ENCODE results near the gene PHC2.

Gene PHC2

DNA sequence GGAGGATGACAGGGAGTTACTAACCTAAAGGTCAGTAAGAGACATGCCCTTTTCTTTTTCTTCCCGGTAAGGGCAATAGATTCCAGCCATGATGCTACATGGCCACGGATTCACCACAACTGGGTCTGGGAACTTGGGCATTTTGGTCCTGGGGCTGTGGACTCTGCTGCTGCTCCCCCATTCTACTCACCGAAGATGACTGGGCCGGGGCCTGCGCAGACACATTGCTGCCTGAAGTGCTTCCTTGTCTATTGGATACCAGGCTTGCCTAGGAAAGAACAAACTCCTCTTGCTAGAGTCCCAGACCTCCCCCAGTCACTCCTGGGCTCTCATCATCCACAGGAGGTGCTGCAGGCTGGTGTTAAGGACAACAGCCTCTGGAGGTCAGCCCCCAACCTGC, 60.1 kb downstream of the PHC2 start:
- H3K9me3 Mint-ChIP-seq, result no peaks in the 10 kb centered on the region
- no peak overlapping the region for H3K4me3 Mint-ChIP-seq
- no peak overlapping the region for H3K27ac Mint-ChIP-seq
- CTCF ChIA-PET, result interaction anchor here (0.6 to 7.5 kb wide), 4 partner anchors 52 to 100 kb away, joined by 3 to 101 read pairs (median 3); no protein-coding TSS in a partner anchor
- no peaks in the 10 kb centered on the region for H3K36me3 Mint-ChIP-seq
- DNase-seq, result no peak
- peaks cover 42% of the 10 kb centered on the region for H3K27me3 Mint-ChIP-seq
- H3K4me1 Mint-ChIP-seq, result no peaks in the 10 kb centered on the region

DNA sequence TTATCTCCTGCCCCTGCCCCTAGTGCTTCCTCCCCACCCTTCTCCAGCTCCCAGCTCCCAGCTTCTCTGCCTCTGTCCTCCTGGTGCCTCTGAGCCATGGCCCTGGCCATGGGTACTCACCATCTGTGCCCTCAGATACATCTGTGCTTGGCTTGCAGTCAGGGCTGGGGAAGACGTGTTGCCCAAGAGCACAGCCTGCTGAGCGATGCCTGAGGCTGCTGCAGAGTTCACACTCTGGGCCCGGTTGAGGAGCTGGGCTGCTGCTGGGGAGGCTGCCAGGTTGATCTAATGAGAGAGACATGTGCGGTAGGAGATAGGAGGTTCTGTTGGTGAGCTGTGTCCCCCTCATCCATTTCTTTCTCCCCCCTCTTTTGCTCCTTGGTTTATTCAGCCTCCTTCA, 60.6 kb downstream of the PHC2 start:
- Mint-ChIP-seq H3K36me3 (no peaks in the 10 kb centered on the region), H3K4me3 (no peak overlapping the region), H3K27me3 (peaks cover 42% of the 10 kb centered on the region), H3K4me1 (no peaks in the 10 kb centered on the region), H3K27ac (no peak overlapping the region), H3K9me3 (no peaks in the 10 kb centered on the region)
- no peak for DNase-seq
- CTCF ChIA-PET, result interaction anchor here (0.6 to 7.5 kb wide), 7 partner anchors 52 to 445 kb away, joined by 3 to 101 read pairs (median 3); no protein-coding TSS in a partner anchor

DNA sequence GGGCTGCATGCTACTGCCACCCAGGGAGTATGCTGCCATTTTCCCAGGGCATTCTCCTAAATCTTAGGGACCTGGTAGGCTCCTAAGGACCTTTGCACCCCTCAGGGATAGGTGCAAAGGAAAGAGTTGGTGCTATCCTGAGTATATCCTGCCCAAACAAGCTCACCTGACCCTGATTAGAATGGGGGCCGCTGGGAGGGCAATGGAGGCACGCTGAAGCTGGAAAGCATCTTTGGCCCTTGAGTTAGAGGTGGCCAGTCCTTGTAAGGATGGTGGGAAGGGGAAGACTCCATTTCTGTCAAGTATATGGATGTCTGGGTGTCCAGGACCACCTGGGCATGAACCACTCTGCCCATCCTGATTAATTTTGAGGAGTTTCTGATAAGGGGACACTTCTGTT, 61.1 kb downstream of the PHC2 start:
- H3K36me3 Mint-ChIP-seq, result no peaks in the 10 kb centered on the region
- no peaks in the 10 kb centered on the region for H3K9me3 Mint-ChIP-seq
- H3K4me3 Mint-ChIP-seq, result no peak overlapping the region
- no peaks in the 10 kb centered on the region for H3K4me1 Mint-ChIP-seq
- CTCF ChIA-PET, result interaction anchor here (0.6 to 7.5 kb wide), 7 partner anchors 53 to 444 kb away, joined by 3 to 101 read pairs (median 3); no protein-coding TSS in a partner anchor
- DNase-seq, result no peak
- H3K27ac Mint-ChIP-seq, result no peak overlapping the region
- peaks cover 42% of the 10 kb centered on the region for H3K27me3 Mint-ChIP-seq

DNA sequence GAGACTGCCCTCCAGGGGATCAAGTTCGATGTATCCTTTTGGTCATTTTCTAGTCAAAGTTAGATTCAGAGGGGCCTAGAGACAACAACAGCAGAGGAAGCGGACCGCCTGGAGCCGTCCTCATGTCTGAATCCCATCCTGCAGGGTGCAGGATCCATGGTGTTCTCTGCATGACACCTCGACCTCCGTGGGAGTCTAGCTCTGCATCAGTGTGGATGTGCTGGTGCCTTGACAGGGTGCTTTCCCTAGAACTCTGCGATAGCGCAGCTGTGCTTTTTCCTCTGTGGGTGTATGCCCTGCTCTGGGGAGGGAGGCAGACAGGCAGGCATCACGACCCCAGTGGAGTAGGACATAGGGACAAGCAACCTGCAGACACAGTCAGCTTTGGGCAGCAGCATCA, 61.8 kb downstream of the PHC2 start:
- Mint-ChIP-seq H3K27ac (no peak overlapping the region), H3K4me3 (no peak overlapping the region), H3K4me1 (no peaks in the 10 kb centered on the region), H3K27me3 (peaks cover 42% of the 10 kb centered on the region), H3K36me3 (no peaks in the 10 kb centered on the region), H3K9me3 (no peaks in the 10 kb centered on the region)
- CTCF ChIA-PET, result interaction anchor here (1.0 to 7.5 kb wide), 5 partner anchors 73 to 103 kb away, joined by 3 to 101 read pairs (median 5); no protein-coding TSS in a partner anchor
- no peak for DNase-seq

DNA sequence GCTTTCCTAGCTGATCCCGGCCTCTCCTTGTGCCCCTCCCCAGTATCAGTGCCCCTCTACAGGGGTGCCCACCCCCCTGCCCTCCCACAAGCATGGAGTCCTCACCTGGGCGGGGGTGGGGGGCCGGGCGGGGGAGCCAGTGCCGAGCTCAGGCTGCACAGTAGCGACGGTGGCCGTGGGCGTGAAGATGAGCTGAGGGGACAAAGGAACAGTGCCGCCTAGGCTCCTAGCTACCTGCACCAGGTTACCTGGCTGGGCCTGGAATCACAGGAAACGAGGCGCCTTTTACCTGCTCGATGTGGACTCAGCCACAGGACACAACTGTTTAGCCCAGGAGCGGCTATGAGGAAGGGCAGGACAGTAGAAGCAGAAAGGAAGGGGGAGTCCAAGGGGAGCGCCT, 62.5 kb downstream of the PHC2 start:
- Mint-ChIP-seq H3K27ac (no peak overlapping the region), H3K27me3 (peaks cover 38% of the 10 kb centered on the region), H3K9me3 (no peaks in the 10 kb centered on the region), H3K36me3 (no peaks in the 10 kb centered on the region), H3K4me1 (no peaks in the 10 kb centered on the region), H3K4me3 (no peak overlapping the region)
- DNase-seq, result no peak
- CTCF ChIA-PET, result interaction anchor here (0.6 to 7.5 kb wide), 8 partner anchors 8 to 275 kb away, joined by 3 to 101 read pairs (median 3); no protein-coding TSS in a partner anchor

DNA sequence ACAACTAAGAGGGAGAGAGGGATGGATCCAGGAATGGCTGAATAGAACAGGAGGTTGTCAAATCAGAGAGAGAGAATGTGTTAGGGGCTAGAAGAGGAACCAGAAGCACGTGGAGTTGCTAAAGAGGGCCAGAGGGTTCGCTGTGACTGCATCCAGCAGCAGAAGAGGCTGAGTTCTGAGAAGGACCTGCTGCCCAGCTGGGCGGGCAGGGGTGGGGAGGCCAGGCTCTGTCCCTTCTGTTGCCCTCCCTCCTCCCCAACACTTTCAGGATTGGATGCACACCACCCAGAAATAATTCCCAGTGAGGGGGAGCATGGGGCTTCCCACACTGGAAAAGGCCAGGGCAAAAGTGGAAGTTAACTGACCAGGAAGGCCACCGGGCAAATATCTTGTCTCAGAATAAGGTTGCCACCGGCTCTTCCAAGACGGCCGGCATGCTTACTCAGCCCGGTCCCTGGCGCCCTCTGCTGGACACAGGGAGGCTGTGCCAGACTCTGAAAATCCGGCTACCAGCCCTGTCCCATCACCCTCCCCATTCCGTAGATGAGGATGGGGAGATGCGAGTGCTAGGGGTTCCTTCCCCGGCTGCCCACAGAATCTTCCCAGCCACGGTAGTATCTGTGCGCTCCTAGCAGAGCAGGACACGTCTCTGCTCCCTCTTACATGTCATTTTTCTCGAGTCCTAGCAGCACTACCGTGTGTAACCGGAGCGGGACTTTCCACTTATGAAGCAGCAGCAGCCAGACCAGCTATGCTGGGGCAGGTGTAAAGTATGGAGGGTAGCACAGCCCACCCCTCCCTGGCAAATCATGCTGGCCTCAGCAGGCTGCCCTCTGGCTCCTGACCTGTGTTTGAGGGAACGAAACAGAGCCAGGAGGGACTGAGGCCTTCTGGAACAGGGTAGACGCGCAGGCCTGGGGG, 63.1 kb downstream of the PHC2 start:
- H3K27me3 Mint-ChIP-seq, result peaks cover 34% of the 10 kb centered on the region
- no peak overlapping the region for H3K4me3 Mint-ChIP-seq
- H3K9me3 Mint-ChIP-seq, result no peaks in the 10 kb centered on the region
- H3K36me3 Mint-ChIP-seq, result no peaks in the 10 kb centered on the region
- DNase-seq, result peak; percentile 90
- no peak overlapping the region for H3K27ac Mint-ChIP-seq
- CTCF ChIA-PET, result interaction anchor here (0.6 to 7.5 kb wide), 8 partner anchors 7 to 275 kb away, joined by 3 to 101 read pairs (median 3); no protein-coding TSS in a partner anchor
- no peaks in the 10 kb centered on the region for H3K4me1 Mint-ChIP-seq

DNA sequence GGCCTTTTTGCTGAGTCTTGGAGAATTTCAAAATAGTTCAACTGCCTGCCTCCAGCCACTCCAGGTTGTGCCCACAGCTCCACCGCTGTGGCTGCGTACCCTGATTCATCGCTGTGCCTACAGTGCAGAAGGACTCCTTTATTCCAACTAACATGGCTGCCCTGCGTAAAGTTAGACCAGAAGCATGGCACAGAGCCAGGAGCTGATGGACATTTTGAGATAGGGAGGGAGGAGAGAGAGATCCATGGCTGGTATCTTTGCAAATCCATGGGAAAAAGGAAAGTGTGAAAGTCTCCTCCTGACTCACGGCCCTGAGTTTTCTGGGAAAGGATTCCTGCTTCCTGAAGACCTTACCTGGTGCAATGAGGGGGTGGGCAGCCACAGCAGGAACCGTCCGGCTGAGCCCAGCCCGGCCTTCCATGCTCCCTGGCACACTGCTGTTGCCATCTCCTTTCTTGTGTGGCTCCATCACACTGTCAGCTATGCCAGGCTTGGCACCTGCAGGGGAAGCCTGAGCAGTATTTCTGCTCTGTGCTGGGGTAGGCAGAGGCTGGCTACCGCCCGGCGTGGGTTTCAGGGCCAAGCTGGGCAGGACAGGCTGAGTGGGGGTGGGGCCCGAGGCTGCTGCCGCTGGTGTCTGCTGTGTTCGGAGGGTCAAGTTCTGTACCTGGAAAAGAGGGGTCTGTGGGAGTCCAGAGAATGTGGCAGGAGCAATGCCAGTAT, 64.0 kb downstream of the PHC2 start:
- no peaks in the 10 kb centered on the region for H3K36me3 Mint-ChIP-seq
- H3K4me1 Mint-ChIP-seq, result no peaks in the 10 kb centered on the region
- peaks cover 26% of the 10 kb centered on the region for H3K27me3 Mint-ChIP-seq
- H3K9me3 Mint-ChIP-seq, result no peaks in the 10 kb centered on the region
- H3K27ac Mint-ChIP-seq, result no peak overlapping the region
- CTCF ChIA-PET, result interaction anchor here (0.9 to 7.5 kb wide), 5 partner anchors 13 to 229 kb away, joined by 3 to 101 read pairs (median 3); no protein-coding TSS in a partner anchor
- no peak overlapping the region for H3K4me3 Mint-ChIP-seq
- no peak for DNase-seq

DNA sequence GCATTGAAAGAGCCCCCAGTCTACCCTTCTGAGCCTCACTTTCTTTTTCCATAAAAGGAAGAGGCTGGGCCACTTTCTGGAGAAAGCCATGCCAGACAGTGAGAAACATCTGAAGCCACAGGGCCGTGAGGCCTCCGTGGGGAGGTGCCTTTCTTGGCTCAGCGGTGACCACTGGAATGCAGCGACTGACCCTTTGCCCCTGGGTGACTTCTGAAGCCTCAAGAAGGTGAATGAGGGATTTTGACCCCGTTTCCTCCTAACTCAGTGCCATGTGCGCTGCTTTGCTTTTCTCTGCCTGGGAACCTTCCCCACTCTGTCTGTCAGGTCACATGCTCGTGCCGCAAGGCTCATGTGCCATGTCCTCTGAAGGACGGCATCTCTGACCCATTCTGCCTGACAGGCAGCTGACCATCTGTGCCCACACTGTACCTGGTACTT, 65.3 kb downstream of the PHC2 start:
- no peak for DNase-seq
- no peaks in the 10 kb centered on the region for H3K36me3 Mint-ChIP-seq
- H3K4me3 Mint-ChIP-seq, result no peak overlapping the region
- no peaks in the 10 kb centered on the region for H3K9me3 Mint-ChIP-seq
- CTCF ChIA-PET, result interaction anchor here (7.5 kb wide), 1 partner anchor 70 kb away, joined by 101 read pairs; no protein-coding TSS in a partner anchor
- H3K27me3 Mint-ChIP-seq, result peaks cover 20% of the 10 kb centered on the region
- peaks cover 8% of the 10 kb centered on the region for H3K4me1 Mint-ChIP-seq
- no peak overlapping the region for H3K27ac Mint-ChIP-seq

DNA sequence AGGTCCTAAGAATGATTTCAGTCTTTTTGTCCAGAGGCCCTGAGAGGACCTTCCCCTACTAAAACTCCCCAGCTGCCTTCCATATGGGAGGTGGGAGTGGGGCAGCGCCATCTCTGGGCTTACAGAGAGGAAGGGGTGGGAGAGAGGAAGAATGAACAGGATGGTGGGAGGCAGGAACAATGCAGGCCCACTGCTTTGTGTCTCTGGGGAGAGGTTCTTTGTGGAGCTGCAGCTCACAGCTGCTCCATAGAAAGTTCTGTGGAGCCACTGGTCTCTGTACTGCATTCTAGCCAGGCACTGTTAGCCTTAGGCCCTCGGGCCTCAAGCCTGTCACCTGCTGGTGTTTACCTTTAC, 66.4 kb downstream of the PHC2 start:
- Mint-ChIP-seq H3K27me3 (peaks cover 20% of the 10 kb centered on the region), H3K4me3 (no peak overlapping the region), H3K36me3 (no peaks in the 10 kb centered on the region), H3K9me3 (no peaks in the 10 kb centered on the region), H3K27ac (peak overlapping the region; percentile 6), H3K4me1 (peaks cover 8% of the 10 kb centered on the region)
- no peak for DNase-seq
- CTCF ChIA-PET, result interaction anchor here (0.9 to 7.5 kb wide), 2 partner anchors 69 to 107 kb away, joined by 3 to 101 read pairs; no protein-coding TSS in a partner anchor

DNA sequence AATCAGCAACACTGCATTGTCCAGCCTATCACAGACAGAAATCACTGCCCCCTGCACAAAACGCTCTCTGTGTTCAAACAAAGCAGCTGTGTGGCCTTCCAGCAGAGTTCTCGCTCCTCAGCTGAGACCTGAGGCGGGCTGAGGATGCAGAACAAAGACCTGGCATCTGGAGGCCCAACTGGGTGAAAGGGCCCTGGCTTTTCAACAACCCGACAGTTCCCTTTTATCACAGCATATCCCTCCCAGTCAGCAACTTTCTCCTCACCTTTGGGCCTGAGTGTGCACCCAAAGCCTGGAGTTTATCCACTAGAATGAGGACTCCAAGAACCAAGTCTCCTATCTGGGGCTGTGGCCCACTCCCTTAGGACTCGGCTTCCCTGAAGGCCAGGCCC, 67.4 kb downstream of the PHC2 start:
- H3K4me3 Mint-ChIP-seq, result no peak overlapping the region
- H3K36me3 Mint-ChIP-seq, result no peaks in the 10 kb centered on the region
- CTCF ChIA-PET, result interaction anchor here (0.6 to 7.5 kb wide), 4 partner anchors 9 to 108 kb away, joined by 3 to 101 read pairs (median 6); no protein-coding TSS in a partner anchor
- H3K27me3 Mint-ChIP-seq, result peaks cover 14% of the 10 kb centered on the region
- no peaks in the 10 kb centered on the region for H3K9me3 Mint-ChIP-seq
- no peak for DNase-seq
- H3K27ac Mint-ChIP-seq, result no peak overlapping the region
- peaks cover 8% of the 10 kb centered on the region for H3K4me1 Mint-ChIP-seq

DNA sequence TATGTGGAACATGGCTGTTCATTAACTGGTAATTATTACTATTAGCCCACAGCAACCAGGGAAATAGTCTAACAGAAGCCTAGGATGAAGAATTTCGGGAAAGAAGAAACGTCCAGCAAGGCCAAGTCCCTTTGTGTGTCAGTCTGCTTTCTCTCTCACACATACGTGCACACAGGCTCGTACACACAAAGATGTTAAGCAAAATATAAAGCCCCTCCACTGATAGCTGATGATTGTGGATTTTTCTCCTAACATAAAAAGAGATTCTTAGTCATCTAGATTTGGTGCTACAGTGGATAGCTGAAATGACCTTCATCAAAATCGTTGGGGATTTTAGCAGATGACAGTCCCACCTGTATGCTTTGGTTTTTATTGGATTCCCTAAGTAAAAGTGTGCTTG, 67.9 kb downstream of the PHC2 start:
- no peak for DNase-seq
- Mint-ChIP-seq H3K27ac (no peak overlapping the region), H3K27me3 (peaks cover 14% of the 10 kb centered on the region), H3K36me3 (no peaks in the 10 kb centered on the region), H3K4me3 (no peak overlapping the region), H3K4me1 (peaks cover 8% of the 10 kb centered on the region), H3K9me3 (no peaks in the 10 kb centered on the region)
- CTCF ChIA-PET, result interaction anchor here (0.6 to 1.8 kb wide), 2 partner anchors 9 to 67 kb away, joined by 3 to 10 read pairs; no protein-coding TSS in a partner anchor

DNA sequence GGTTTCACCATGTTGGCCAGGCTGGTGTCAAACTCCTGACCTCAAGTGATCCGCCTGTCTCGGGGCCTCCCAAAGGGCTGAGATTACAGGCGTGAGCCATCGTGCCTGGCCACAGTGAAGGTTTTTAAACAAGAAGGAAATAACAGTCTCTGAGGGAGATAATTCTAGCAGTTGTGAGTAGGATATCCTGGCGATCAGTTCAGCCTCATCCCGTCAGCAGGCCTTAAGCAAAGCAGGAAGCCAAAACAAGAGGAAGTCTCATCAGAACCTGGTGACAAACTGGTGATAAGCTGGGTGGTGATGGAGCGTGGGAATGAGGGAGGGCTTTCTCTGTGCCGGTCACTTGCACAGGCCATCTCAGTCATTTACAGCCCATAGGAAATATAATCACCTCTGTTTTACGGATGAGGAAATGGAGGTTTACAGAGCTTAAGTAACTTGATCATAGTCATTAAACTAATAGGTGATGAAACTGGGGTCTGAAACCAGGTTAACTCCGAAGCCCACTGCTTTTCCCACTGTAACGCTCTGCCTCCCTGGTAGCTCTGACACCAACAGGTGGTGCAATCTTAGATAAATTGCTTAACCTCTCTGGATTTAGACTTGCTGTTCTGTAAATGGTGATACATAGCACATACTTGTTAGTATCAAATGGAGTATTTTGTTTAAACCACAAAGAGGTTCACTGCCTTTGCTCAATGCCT, 69.2 kb downstream of the PHC2 start:
- CTCF ChIA-PET, result interaction anchor here (1.2 to 1.8 kb wide), 2 partner anchors 66 to 110 kb away, joined by 4 to 10 read pairs; no protein-coding TSS in a partner anchor
- no peak overlapping the region for H3K27ac Mint-ChIP-seq
- no peaks in the 10 kb centered on the region for H3K36me3 Mint-ChIP-seq
- H3K4me1 Mint-ChIP-seq, result peaks cover 8% of the 10 kb centered on the region
- no peak overlapping the region for H3K4me3 Mint-ChIP-seq
- H3K27me3 Mint-ChIP-seq, result peaks cover 4% of the 10 kb centered on the region
- no peak for DNase-seq
- H3K9me3 Mint-ChIP-seq, result no peaks in the 10 kb centered on the region

DNA sequence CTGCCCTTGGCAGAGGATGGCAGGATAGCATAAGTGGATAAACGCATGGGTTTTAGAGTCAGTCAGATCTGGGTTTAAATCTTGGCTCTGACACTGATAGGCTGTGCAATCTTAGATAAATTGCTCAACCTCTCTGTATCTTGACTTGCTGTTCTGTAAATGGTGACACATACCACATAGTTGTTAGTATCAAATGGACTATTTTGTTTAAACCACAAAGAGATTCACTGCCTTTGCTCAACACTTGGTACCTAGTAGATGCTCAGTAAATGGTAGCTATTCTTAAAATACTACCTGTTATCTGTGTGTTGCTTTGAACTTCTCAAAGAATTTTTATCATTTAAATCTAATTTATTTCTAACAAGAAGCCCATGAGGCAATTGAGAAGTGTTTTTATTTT, 70.5 kb downstream of the PHC2 start:
- peaks cover 8% of the 10 kb centered on the region for H3K4me1 Mint-ChIP-seq
- no peak overlapping the region for H3K27ac Mint-ChIP-seq
- DNase-seq, result no peak
- no peak overlapping the region for H3K4me3 Mint-ChIP-seq
- H3K36me3 Mint-ChIP-seq, result no peaks in the 10 kb centered on the region
- CTCF ChIA-PET, result interaction anchor here (0.7 to 0.8 kb wide), 2 partner anchors 8 to 65 kb away, joined by 3 read pairs; no protein-coding TSS in a partner anchor
- no peaks in the 10 kb centered on the region for H3K9me3 Mint-ChIP-seq
- no peaks in the 10 kb centered on the region for H3K27me3 Mint-ChIP-seq

Measured in activated naive CD4-positive, alpha-beta T cell treated with anti-CD3 and anti-CD28 coated beads, Interleukin-2, amount 10 ng/mL, durations not matched to agents 7 days and 5 days (primary cell).